Thyroid gland (tissue), 4 donors: ENCODE results near the gene IL11. TPM values are rescaled to one million over a fixed set of nuclear protein-coding genes. Genes with fewer than 3 reads are reported as not detected.

Source experiments
- DNase-seq, 2 donors: peaks; one replicate each; pipeline ENCODE4 v3.0.0-alpha.2; 2019
- H3K27ac ChIP-seq, 3 donors: fragments of 200-600 bp; sonication (generic); 1 replicate in 2 of 3; 2 replicates in 1 of 3; pipeline ENCODE4 v1.5.1; 2016 to 2019; ENCODE audit warnings: mild to moderate bottlenecking in 1 of 3, moderate library complexity in 1 of 3
- H3K27me3 ChIP-seq: fragments of 200-600 bp; sonication (generic); one replicate; pipeline ENCODE4 v1.5.1; 2019
- H3K36me3 ChIP-seq, 2 donors: fragments of 200-600 bp; sonication (generic); one replicate each; pipeline ENCODE4 v1.5.1; 2016 to 2019
- H3K4me1 ChIP-seq, 2 donors: fragments of 200-600 bp; sonication (generic); one replicate each; pipeline ENCODE4 v1.5.1; 2017 to 2019
- H3K4me3 ChIP-seq, 3 donors: fragments of 200-600 bp; sonication (generic); replicated peaks in 1 of 3; 1 replicate in 2 of 3; 2 replicates in 1 of 3; pipeline ENCODE4 v1.5.1; 2016; ENCODE audit warnings: mild to moderate bottlenecking in 1 of 3
- H3K9me3 ChIP-seq: fragments of 200-600 bp; sonication (generic); one replicate; pipeline ENCODE4 v1.5.1; 2017
- CTCF ChIP-seq, 6 experiments: fragments of 200-600 bp in 3 of 6; fragments of 450-650 bp in 3 of 6; sonication (generic) in 3 of 6; IDR thresholded peaks; one replicate each; pipeline ENCODE4 v1.5.1; 2016 to 2019; ENCODE audit warnings: antibody characterized with exemption in 6 of 6, mild to moderate bottlenecking in 2 of 6, inconsistent platforms in 1 of 6, moderate library complexity in 1 of 6
- POLR2A ChIP-seq, 2 donors: fragments of 450-650 bp; IDR thresholded peaks; one replicate each; pipeline ENCODE4 v1.6.1; 2017; ENCODE audit warnings: antibody characterized with exemption in 2 of 2, mild to moderate bottlenecking in 2 of 2, moderate library complexity in 1 of 2
- WGBS, 2 donors: methylation state at CpG; one replicate each; pipeline ENCODE4 v1.1.5; 2017; 5-methylcytosine and 5-hydroxymethylcytosine counted together
- intact Hi-C: fragments of 100-400 bp; cut with DNase I; formaldehyde crosslinking; loops from one replicate; pipeline ENCODE4 v1.15.1; 2023
- total RNA-seq, 4 donors: library from RNA; depleted of rRNA; stranded (reverse); fragments of >200 nt; gene quantifications; one replicate each; pipeline ENCODE4 v1.2.3, GENCODE V29; 2016

The IL11 gene
- total RNA-seq, 4 donors from 2014 or later, result not detected

- intact Hi-C loops, result loop anchor here (10.0 kb wide), 1 partner anchor 268 kb away; the partner anchor contains the start of gene U2AF2
- peak overlapping the region in 2 of 3 donors; percentile 98 for H3K27ac ChIP-seq
- peak in 1 of 2 donors; percentile 8 for DNase-seq
- no peak for TF ChIP-seq POLR2A (IDR thresholded peaks at IDR 0.05)
- no peaks in the 10 kb centered on the region for H3K27me3 ChIP-seq
- peak overlapping the region in 2 of 3 donors; percentile 62 to 89 for H3K4me3 ChIP-seq
- peaks cover 35 to 50% of the 10 kb centered on the region in 2 donors for H3K4me1 ChIP-seq
- WGBS, 2 donors, result 5 to 7% methylated on average over 15 to 26 of the region's 33 CpGs
- H3K9me3 ChIP-seq, result no peaks in the 10 kb centered on the region
- H3K36me3 ChIP-seq, result peaks cover 18 to 23% of the 10 kb centered on the region in 2 donors
Measured at GRCh38 chr19:55386493-55386971, 16.3 kb upstream of the IL11 start.

- Histone ChIP-seq H3K4me3 (peak within 1 kb of the TSS; percentile 11 to 89 (median 62)), H3K9me3 (no peaks in the 10 kb centered on the region), H3K27ac (peak within 1 kb of the TSS; percentile 81 to 98 (median 98)), H3K36me3 (peaks cover 18 to 23% of the 10 kb centered on the region in 2 donors), H3K4me1 (peaks cover 35 to 50% of the 10 kb centered on the region in 2 donors), H3K27me3 (no peaks in the 10 kb centered on the region)
- TF ChIP-seq POLR2A (IDR thresholded peaks at IDR 0.05) (peak; percentile 87 to 99), CTCF (IDR thresholded peaks at IDR 0.05) (no peak)
- 0% methylated on average over 55 to 62 of the region's 68 CpGs for WGBS, 2 donors
- intact Hi-C loops, result loop anchor here (10.0 kb wide), 1 partner anchor 269 kb away; the partner anchor contains the start of gene U2AF2
- peak; percentile 98 to 99 for DNase-seq
Measured at GRCh38 chr19:55385724-55386492, 15.6 kb upstream of the IL11 start, which contains the start of gene RPL28. Gene RPL28, plus strand, starts transcription at chr19:55385932. Its CDS starts 426 bp downstream, at chr19:55386358.

GRCh38 chr19:55384920-55385723 lies 14.9 kb upstream of the IL11 start:
- peaks cover 35 to 50% of the 10 kb centered on the region in 2 donors for H3K4me1 ChIP-seq
- H3K9me3 ChIP-seq, result no peaks in the 10 kb centered on the region
- H3K4me3 ChIP-seq, result peak overlapping the region in 1 of 3 donors; percentile 89
- H3K36me3 ChIP-seq, result peaks cover 18 to 23% of the 10 kb centered on the region in 2 donors
- H3K27ac ChIP-seq, result peak overlapping the region; percentile 81 to 98 (median 98)
- H3K27me3 ChIP-seq, result no peaks in the 10 kb centered on the region
- peak; percentile 96 to 98 for DNase-seq
- intact Hi-C loops, result loop anchor here (10.0 kb wide), 1 partner anchor 270 kb away; the partner anchor contains the start of gene U2AF2
- whole genome bisulfite sequencing, 2 donors, result 4 to 6% methylated on average over 33 of the region's 34 CpGs
- peak in 1 of 2 donors; percentile 1 for TF ChIP-seq POLR2A (IDR thresholded peaks at IDR 0.05)
- no peak for TF ChIP-seq CTCF (IDR thresholded peaks at IDR 0.05)

GRCh38 chr19:55384131-55384919 lies 14.1 kb upstream of the IL11 start, which contains the start of gene TMEM238:
Gene TMEM238, minus strand, starts transcription at chr19:55384292. Its CDS starts 33 bp downstream, at chr19:55384259.
- Histone ChIP-seq H3K9me3 (no peaks in the 10 kb centered on the region), H3K27me3 (no peaks in the 10 kb centered on the region), H3K4me1 (peaks cover 35 to 44% of the 10 kb centered on the region in 2 donors), H3K27ac (peak within 1 kb of the TSS; percentile 81 to 98 (median 98)), H3K4me3 (peak within 1 kb of the TSS in 2 of 3 donors; percentile 15 to 89), H3K36me3 (peaks cover 18 to 19% of the 10 kb centered on the region in 2 donors)
- TF ChIP-seq POLR2A (IDR thresholded peaks at IDR 0.05), result peak in 1 of 2 donors; percentile 69
- TF ChIP-seq CTCF (IDR thresholded peaks at IDR 0.05), result no peak
- intact Hi-C loops, result loop anchor here (10.0 kb wide), 1 partner anchor 270 kb away; the partner anchor contains the start of gene U2AF2
- peak; percentile 72 to 74 for DNase-seq
- 44 to 46% methylated on average over 18 to 19 of the region's 72 CpGs for WGBS, 2 donors
